SK-N-SH treated with all-trans-retinoic acid at 6 μM for 48 hours (cell line): ENCODE results near the gene VN1R5.

Experiments used
- ARNTL ChIP-seq: fragments of 450-650 bp; formaldehyde crosslinking; IDR thresholded peaks from 2 replicates; pipeline ENCODE4 v1.5.0; 2020; ENCODE audit warnings: low read depth, mild to moderate bottlenecking, moderate library complexity, borderline replicate concordance
- PATZ1 ChIP-seq: fragments of 250-450 bp; sonication (Bioruptor Pico); IDR thresholded peaks from 2 replicates; pipeline ENCODE4 v1.8.0; 2020; ENCODE audit warnings: mild to moderate bottlenecking, moderate library complexity, borderline replicate concordance
- ZC3H10 ChIP-seq: fragments of 250-450 bp; sonication (Bioruptor Pico); IDR thresholded peaks from 2 replicates; pipeline ENCODE4 v1.5.1; 2021; ENCODE audit warnings: mild to moderate bottlenecking, moderate library complexity
- ZFP30 ChIP-seq: fragments of 450-650 bp; formaldehyde crosslinking; IDR thresholded peaks from 2 replicates; pipeline ENCODE4 v1.5.0; 2022; ENCODE audit warnings: mild to moderate bottlenecking, moderate library complexity

GRCh38 chr1:247247568-247247967 is 8.3 kb upstream of the VN1R5 start:
- TF ChIP-seq ZFP30, result no peak
- no peak for TF ChIP-seq PATZ1 (CRISPR knock-in tag)
- TF ChIP-seq ARNTL (CRISPR knock-in tag), result no peak
- no peak for TF ChIP-seq ZC3H10 (CRISPR knock-in tag)
